ENCODE data around the gene KDM1B.

The KDM1B gene

GRCh38 chr6:18261877-18262276 lies 106.7 kb downstream of the KDM1B start:
- TF ChIP-seq EGR1 (IDR thresholded peaks at IDR 0.05) (no peak), ZBTB7A (IDR thresholded peaks at IDR 0.05; ENCODE audit: low read depth) (no peak), YY1 (IDR thresholded peaks at IDR 0.05; ENCODE audit: low read depth) (no peak), MAX (IDR thresholded peaks at IDR 0.05) (no peak), FOXM1 (IDR thresholded peaks at IDR 0.05; ENCODE audit: borderline replicate concordance, low read depth) (no peak), CEBPB (IDR thresholded peaks at IDR 0.05) (no peak), TEAD4 (IDR thresholded peaks at IDR 0.05) (no peak), TCF12 (IDR thresholded peaks at IDR 0.05; ENCODE audit: low read depth) (no peak), NFIC (IDR thresholded peaks at IDR 0.05) (no peak), REST (IDR thresholded peaks at IDR 0.05; ENCODE audit: low read depth) (no peak), RAD21 (IDR thresholded peaks at IDR 0.05; ENCODE audit: low read depth) (no peak), CREB1 (IDR thresholded peaks at IDR 0.05; ENCODE audit: low read depth) (no peak), USF1 (IDR thresholded peaks at IDR 0.05) (no peak), TAF1 (IDR thresholded peaks at IDR 0.05; ENCODE audit: low read depth) (no peak), EP300 (IDR thresholded peaks at IDR 0.05; ENCODE audit: borderline replicate concordance) (no peak)

GRCh38 chr6:18262702-18263417 lies 107.6 kb downstream of the KDM1B start:
- TF ChIP-seq MAX (IDR thresholded peaks at IDR 0.05) (no peak; the same call in 1 of the 2 replicates), FOXM1 (IDR thresholded peaks at IDR 0.05; ENCODE audit: borderline replicate concordance, low read depth) (no peak), EGR1 (IDR thresholded peaks at IDR 0.05) (no peak), CREB1 (IDR thresholded peaks at IDR 0.05; ENCODE audit: low read depth) (no peak), ZBTB7A (IDR thresholded peaks at IDR 0.05; ENCODE audit: low read depth) (no peak), NFIC (IDR thresholded peaks at IDR 0.05) (no peak), TCF12 (IDR thresholded peaks at IDR 0.05; ENCODE audit: low read depth) (no peak), YY1 (IDR thresholded peaks at IDR 0.05; ENCODE audit: low read depth) (no peak), RAD21 (IDR thresholded peaks at IDR 0.05; ENCODE audit: low read depth) (no peak), USF1 (IDR thresholded peaks at IDR 0.05) (no peak), TEAD4 (IDR thresholded peaks at IDR 0.05) (no peak)

- TF ChIP-seq YY1 (IDR thresholded peaks at IDR 0.05; ENCODE audit: low read depth) (0 out of 2 replicates have a peak, but pooled peaks have one; percentile 13), REST (IDR thresholded peaks at IDR 0.05; ENCODE audit: low read depth) (no peak)
Observed at GRCh38 chr6:18263418-18264218, 108.4 kb downstream of the KDM1B start.

- no peak for TF ChIP-seq ZBTB7A (IDR thresholded peaks at IDR 0.05; ENCODE audit: low read depth)
- peak; percentile 89 for TF ChIP-seq YY1 (IDR thresholded peaks at IDR 0.05; ENCODE audit: low read depth)
- no peak for TF ChIP-seq CREB1 (IDR thresholded peaks at IDR 0.05; ENCODE audit: low read depth)
- TF ChIP-seq MAX (IDR thresholded peaks at IDR 0.05): peak; percentile 78
- peak; percentile 61; the same call in 1 of the 2 replicates for TF ChIP-seq TAF1 (IDR thresholded peaks at IDR 0.05; ENCODE audit: low read depth)
- TF ChIP-seq EGR1 (IDR thresholded peaks at IDR 0.05): no peak
- TF ChIP-seq USF1 (IDR thresholded peaks at IDR 0.05): no peak
- TF ChIP-seq RAD21 (IDR thresholded peaks at IDR 0.05; ENCODE audit: low read depth): peak; percentile 39; the same call in 1 of the 2 replicates
- no peak for TF ChIP-seq TCF12 (IDR thresholded peaks at IDR 0.05; ENCODE audit: low read depth)
- TF ChIP-seq NFIC (IDR thresholded peaks at IDR 0.05): no peak
- TF ChIP-seq CEBPB (IDR thresholded peaks at IDR 0.05): no peak
- TF ChIP-seq EP300 (IDR thresholded peaks at IDR 0.05; ENCODE audit: borderline replicate concordance): no peak
- no peak; the same call in 1 of the 2 replicates for TF ChIP-seq FOXM1 (IDR thresholded peaks at IDR 0.05; ENCODE audit: borderline replicate concordance, low read depth)
Observed at GRCh38 chr6:18264219-18264922, 109.1 kb downstream of the KDM1B start, which contains the start of gene DEK. Gene DEK, minus strand, starts transcription at chr6:18264530. Its CDS starts 543 bp downstream, at chr6:18263987.
